Measurements from ENCODE around the gene MECR. TPM values are rescaled to one million over a fixed set of nuclear protein-coding genes. Genes with fewer than 3 reads are reported as not detected.

The MECR gene
- total RNA-seq, 1 donor from 2014 or later, result 16.9 TPM

DNA sequence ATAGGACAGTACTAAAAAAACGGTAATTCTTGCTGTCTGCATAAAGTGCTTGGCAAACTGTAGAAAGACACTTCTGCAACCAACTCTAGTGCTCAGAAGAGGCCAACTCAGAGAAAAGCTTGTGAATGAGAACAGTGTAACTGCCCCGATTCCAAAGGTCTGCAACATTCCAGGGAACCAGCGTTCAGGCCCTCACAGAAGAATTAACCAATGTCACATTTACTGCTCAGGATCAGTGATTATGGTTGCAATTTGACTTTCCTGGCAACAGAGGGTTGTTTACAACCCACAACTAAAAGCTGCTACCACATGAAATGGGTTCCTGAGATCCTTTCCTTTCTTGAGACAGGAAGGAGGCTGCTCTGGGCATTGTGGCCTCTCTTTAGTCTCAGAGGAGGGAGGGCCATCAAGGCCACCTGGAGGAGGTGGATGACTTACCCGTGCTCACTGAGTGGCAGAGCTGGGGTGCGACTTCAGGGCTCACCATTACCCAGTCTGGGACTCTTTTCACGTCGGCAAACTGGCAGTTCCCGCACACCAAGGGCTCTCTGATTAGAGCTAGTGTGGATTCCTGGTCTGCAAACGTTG lies 64.3 kb downstream of the MECR start:
- Histone ChIP-seq H3K9me3 (no peaks in the 10 kb centered on the region), H3K36me3 (peaks cover 0 to 22% of the 10 kb centered on the region in 2 donors), H3K27me3 (no peaks in the 10 kb centered on the region), H3K4me1 (peaks cover 65% of the 10 kb centered on the region), H3K27ac (no peak overlapping the region), H3K4me3 (no peak overlapping the region)
- no peak for DNase-seq (ENCODE audit: extremely low spot score in 2 of 2)
- intact Hi-C loops (cut with DNase I), result no loop called here
- TF ChIP-seq POLR2AphosphoS5 (IDR thresholded peaks at IDR 0.05; ENCODE audit: insufficient read depth in 1 of 2, low read depth in 1 of 2), result no peak
- TF ChIP-seq, protein P1, sequence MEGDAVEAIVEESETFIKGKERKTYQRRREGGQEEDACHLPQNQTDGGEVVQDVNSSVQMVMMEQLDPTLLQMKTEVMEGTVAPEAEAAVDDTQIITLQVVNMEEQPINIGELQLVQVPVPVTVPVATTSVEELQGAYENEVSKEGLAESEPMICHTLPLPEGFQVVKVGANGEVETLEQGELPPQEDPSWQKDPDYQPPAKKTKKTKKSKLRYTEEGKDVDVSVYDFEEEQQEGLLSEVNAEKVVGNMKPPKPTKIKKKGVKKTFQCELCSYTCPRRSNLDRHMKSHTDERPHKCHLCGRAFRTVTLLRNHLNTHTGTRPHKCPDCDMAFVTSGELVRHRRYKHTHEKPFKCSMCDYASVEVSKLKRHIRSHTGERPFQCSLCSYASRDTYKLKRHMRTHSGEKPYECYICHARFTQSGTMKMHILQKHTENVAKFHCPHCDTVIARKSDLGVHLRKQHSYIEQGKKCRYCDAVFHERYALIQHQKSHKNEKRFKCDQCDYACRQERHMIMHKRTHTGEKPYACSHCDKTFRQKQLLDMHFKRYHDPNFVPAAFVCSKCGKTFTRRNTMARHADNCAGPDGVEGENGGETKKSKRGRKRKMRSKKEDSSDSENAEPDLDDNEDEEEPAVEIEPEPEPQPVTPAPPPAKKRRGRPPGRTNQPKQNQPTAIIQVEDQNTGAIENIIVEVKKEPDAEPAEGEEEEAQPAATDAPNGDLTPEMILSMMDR (IDR thresholded peaks at IDR 0.05), result no peak
- TF ChIP-seq POLR2A (IDR thresholded peaks at IDR 0.05), result no peak

DNA sequence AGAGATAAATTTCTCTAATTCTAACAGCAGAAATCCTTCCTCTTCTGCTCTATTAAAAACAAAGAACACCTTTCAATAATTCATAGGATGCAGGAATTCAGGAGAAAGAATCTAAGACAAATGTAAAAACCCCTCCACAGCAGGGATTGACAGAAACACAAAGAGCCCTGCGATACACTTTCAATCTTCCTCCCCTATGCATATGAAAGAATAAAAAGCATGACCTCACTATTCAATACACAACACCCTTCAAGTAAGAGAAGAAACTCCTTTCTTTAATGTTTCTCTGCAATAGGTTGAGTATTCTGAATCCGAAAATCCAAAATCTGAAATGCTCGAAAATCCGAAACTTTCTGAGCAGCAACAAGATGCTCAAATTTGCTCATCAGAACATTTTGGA lies 66.1 kb downstream of the MECR start:
- TF ChIP-seq POLR2AphosphoS5 (IDR thresholded peaks at IDR 0.05; ENCODE audit: insufficient read depth in 1 of 2, low read depth in 1 of 2) (no peak), POLR2A (IDR thresholded peaks at IDR 0.05) (no peak)
- TF ChIP-seq, protein P1 (IDR thresholded peaks at IDR 0.05), result no peak
- no peak overlapping the region for H3K4me3 ChIP-seq
- H3K9me3 ChIP-seq, result no peaks in the 10 kb centered on the region
- H3K4me1 ChIP-seq, result peaks cover 61% of the 10 kb centered on the region
- no peak overlapping the region for H3K27ac ChIP-seq
- no peaks in the 10 kb centered on the region for H3K27me3 ChIP-seq
- peaks cover 0 to 32% of the 10 kb centered on the region in 2 donors for H3K36me3 ChIP-seq
- intact Hi-C loops (cut with DNase I), result no loop called here
- DNase-seq (ENCODE audit: extremely low spot score in 2 of 2), result no peak

DNA sequence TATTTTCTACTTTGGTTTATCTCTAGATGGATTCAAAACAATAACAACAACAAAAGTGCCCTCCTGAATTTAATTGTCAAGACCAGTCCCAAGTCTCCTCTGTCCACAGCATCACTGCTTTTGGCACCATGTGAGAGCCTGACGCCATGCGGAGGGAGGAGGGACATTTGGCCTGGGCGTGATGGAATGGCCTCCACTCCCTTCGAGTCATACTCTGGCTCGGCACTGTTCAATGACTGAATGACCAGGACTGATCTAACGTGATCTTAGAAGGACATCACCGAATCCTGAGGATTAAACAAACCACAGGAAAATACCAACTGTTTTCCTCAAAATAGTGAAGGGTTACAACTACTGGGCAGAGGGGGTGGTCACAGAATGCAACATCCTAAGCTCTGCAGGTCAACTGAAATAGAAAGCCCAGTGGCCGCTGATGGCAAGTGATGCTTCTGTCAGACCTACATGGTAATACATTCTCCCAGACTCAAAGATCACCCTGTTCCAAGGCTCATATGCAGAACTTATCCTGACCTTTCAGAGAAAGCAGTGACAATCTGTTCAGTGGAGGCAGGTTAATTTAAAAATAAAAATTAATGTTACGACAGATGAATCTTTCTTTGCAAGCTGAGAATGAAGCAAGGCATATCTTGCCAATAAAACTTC lies 68.1 kb downstream of the MECR start:
- no peak for DNase-seq (ENCODE audit: extremely low spot score in 2 of 2)
- Histone ChIP-seq H3K36me3 (peaks cover 0 to 45% of the 10 kb centered on the region in 2 donors), H3K27me3 (no peaks in the 10 kb centered on the region), H3K4me1 (peaks cover 48% of the 10 kb centered on the region), H3K4me3 (no peak overlapping the region), H3K9me3 (no peaks in the 10 kb centered on the region), H3K27ac (no peak overlapping the region)
- intact Hi-C loops (cut with DNase I), result no loop called here
- TF ChIP-seq, protein P1 (IDR thresholded peaks at IDR 0.05), result no peak
- TF ChIP-seq POLR2AphosphoS5 (IDR thresholded peaks at IDR 0.05; ENCODE audit: insufficient read depth in 1 of 2, low read depth in 1 of 2) (no peak), POLR2A (IDR thresholded peaks at IDR 0.05) (no peak)

DNA sequence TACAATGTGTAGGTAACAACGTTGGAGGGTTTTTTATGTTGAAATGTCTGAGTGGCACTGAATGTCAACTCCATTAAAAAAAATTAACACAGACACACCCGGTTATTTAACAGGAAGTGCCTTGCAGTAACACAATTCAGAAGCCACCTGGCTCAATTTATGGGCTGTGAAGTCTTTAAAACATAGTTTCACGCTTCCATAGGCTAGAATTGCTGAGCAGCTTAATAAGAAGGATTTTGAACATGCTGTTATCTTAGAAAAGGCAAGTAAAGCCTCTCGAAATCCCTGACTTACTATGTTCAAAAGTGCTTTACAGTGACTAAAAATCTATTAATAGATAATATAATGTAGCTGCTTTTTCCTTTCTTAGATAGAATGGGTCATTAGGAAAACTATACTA lies 68.7 kb downstream of the MECR start:
- Histone ChIP-seq H3K36me3 (peaks cover 0 to 46% of the 10 kb centered on the region in 2 donors), H3K4me3 (no peak overlapping the region), H3K9me3 (no peaks in the 10 kb centered on the region), H3K4me1 (peaks cover 47% of the 10 kb centered on the region), H3K27me3 (no peaks in the 10 kb centered on the region), H3K27ac (no peak overlapping the region)
- TF ChIP-seq POLR2A (IDR thresholded peaks at IDR 0.05) (no peak), POLR2AphosphoS5 (IDR thresholded peaks at IDR 0.05; ENCODE audit: insufficient read depth in 1 of 2, low read depth in 1 of 2) (no peak)
- TF ChIP-seq, protein P1 (IDR thresholded peaks at IDR 0.05), result no peak
- no peak for DNase-seq (ENCODE audit: extremely low spot score in 2 of 2)
- intact Hi-C loops (cut with DNase I), result no loop called here

DNA sequence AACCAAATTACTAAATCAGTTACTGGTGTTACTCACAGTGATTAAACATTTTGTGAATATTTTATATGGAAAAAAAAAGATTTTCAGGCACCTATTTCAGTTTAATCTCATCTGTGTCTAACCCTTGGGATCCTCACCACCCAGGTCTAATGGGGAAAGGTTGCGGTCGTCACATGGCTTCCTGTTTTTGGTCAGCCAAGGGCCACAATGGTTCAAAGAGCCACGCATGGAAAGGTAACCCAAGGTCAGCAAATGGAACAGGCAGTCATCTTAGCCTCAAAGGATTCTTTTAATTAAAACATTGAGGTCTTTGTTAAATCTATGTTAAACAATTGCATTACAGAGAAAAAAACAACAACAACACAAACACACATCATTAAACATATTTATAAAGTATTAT lies 71.0 kb downstream of the MECR start:
- Histone ChIP-seq H3K4me1 (peaks cover 44% of the 10 kb centered on the region), H3K9me3 (no peaks in the 10 kb centered on the region), H3K27ac (no peak overlapping the region), H3K36me3 (peaks cover 0 to 39% of the 10 kb centered on the region in 2 donors), H3K27me3 (no peaks in the 10 kb centered on the region), H3K4me3 (no peak overlapping the region)
- intact Hi-C loops (cut with DNase I), result no loop called here
- no peak for DNase-seq (ENCODE audit: extremely low spot score in 2 of 2)
- no peak for TF ChIP-seq POLR2AphosphoS5 (IDR thresholded peaks at IDR 0.05; ENCODE audit: insufficient read depth in 1 of 2, low read depth in 1 of 2)
- TF ChIP-seq, protein P1 (IDR thresholded peaks at IDR 0.05), result no peak
- no peak for TF ChIP-seq POLR2A (IDR thresholded peaks at IDR 0.05)

Data from vagina (tissue), 2 donors.